IMR-90 (cell line): ENCODE data around the gene SAP30BP. TPM values are rescaled to one million over a fixed set of nuclear protein-coding genes. Genes with fewer than 3 reads are reported as not detected.
A peak's percentile ranks its signal among the peaks of the same experiment; 100 is the strongest.

Experiments used
- ATAC-seq: fragments of 200-7000 bp; cut with Tn5 transposase; 2 replicates; pipeline ENCODE4 v1.9.1; 2020; ENCODE audit warnings: low read depth, mild to moderate bottlenecking, moderate library complexity
- BruUV-seq: library from RNA; stranded (reverse); fragments of 400-500 nt; replicated peaks from 2 replicates; lab custom pipeline; 2021; lab: Mats Ljungman, UMichigan
- CTCF ChIA-PET: fragments of 300-600 bp; formaldehyde crosslinking; extraction: SDS; loops from one replicate; lab custom pipeline; 2021; ENCODE audit warnings: antibody characterized with exemption; lab: Yijun Ruan, JAX
- POLR2A ChIA-PET: fragments of 300-600 bp; sonication (Branson Sonifier 250); formaldehyde crosslinking; loops from one replicate; lab custom pipeline; 2022; ENCODE audit warnings: antibody characterized with exemption; ENCODE audit not compliant: unreplicated experiment; lab: Charles Lee
- DNase-seq: peaks from one replicate; pipeline ENCODE4 v3.0.0; 2013
- H2AFZ ChIP-seq: replicated peaks from 2 replicates; pipeline ENCODE3; 2013; ENCODE audit warnings: low read length, mild to moderate bottlenecking; ENCODE audit not compliant: poor library complexity
- H2AK5ac ChIP-seq: 2 replicates; pipeline ENCODE4 v1.6.1; 2013; ENCODE audit warnings: low read depth, low read length, inconsistent platforms
- H2AK9ac ChIP-seq: replicated peaks from 2 replicates; pipeline ENCODE3; 2013; ENCODE audit warnings: mild to moderate bottlenecking, low read depth, low read length, moderate library complexity; ENCODE audit not compliant: poor library complexity
- H2BK120ac ChIP-seq: 2 replicates; pipeline ENCODE4 v1.6.1; 2013; ENCODE audit warnings: low read depth, low read length, inconsistent platforms
- H2BK15ac ChIP-seq: 3 replicates; pipeline ENCODE4 v1.6.1; 2013; ENCODE audit warnings: low read depth, low read length, inconsistent platforms
- H2BK20ac ChIP-seq: 2 replicates; pipeline ENCODE4 v1.6.1; 2013; ENCODE audit warnings: low read depth, mild to moderate bottlenecking, inconsistent platforms, low read length, moderate library complexity
- H2BK5ac ChIP-seq: 2 replicates; pipeline ENCODE4 v1.6.1; 2013; ENCODE audit warnings: mild to moderate bottlenecking, low read depth, low read length, inconsistent platforms; ENCODE audit not compliant: poor library complexity, severe bottlenecking
- H3K14ac ChIP-seq: replicated peaks from 2 replicates; pipeline ENCODE4 v1.6.1; 2013; ENCODE audit warnings: low read depth, low read length, inconsistent platforms
- H3K18ac ChIP-seq: 2 replicates; pipeline ENCODE4 v1.6.1; 2013; ENCODE audit warnings: low read depth, low read length, control low read depth
- H3K23ac ChIP-seq: 2 replicates; pipeline ENCODE4 v1.6.1; 2013; ENCODE audit warnings: low read depth, low read length, inconsistent platforms
- H3K27ac ChIP-seq: 2 replicates; pipeline ENCODE4 v1.5.1; 2013; ENCODE audit warnings: mild to moderate bottlenecking, control low read depth, low read length; ENCODE audit not compliant: insufficient read depth
- H3K27me3 ChIP-seq: 2 replicates; pipeline ENCODE4 v1.6.1; 2013; ENCODE audit warnings: low read length; ENCODE audit not compliant: control insufficient read depth, insufficient read depth
- H3K36me3 ChIP-seq: 2 replicates; pipeline ENCODE4 v1.6.1; 2013; ENCODE audit warnings: low read length, mixed read lengths; ENCODE audit not compliant: control insufficient read depth, insufficient read depth
- H3K4ac ChIP-seq: 2 replicates; pipeline ENCODE4 v1.6.1; 2013; ENCODE audit warnings: low read depth, low read length, inconsistent platforms
- H3K4me1 ChIP-seq: 2 replicates; pipeline ENCODE4 v1.6.1; 2013; ENCODE audit warnings: low read length, mixed read lengths; ENCODE audit not compliant: control insufficient read depth, insufficient read depth
- H3K4me2 ChIP-seq: 2 replicates; pipeline ENCODE4 v1.6.1; 2013; ENCODE audit warnings: low read depth, mild to moderate bottlenecking, control low read depth, low read length, moderate library complexity
- H3K4me3 ChIP-seq: 2 replicates; pipeline ENCODE4 v1.5.1; 2013; ENCODE audit warnings: low read depth, mild to moderate bottlenecking, control low read depth, low read length, moderate library complexity; ENCODE audit not compliant: insufficient read depth
- H3K56ac ChIP-seq: 2 replicates; pipeline ENCODE4 v1.6.1; 2013; ENCODE audit warnings: low read length, inconsistent platforms; ENCODE audit not compliant: insufficient read depth; ENCODE audit errors: extremely low read depth
- H3K79me1 ChIP-seq, 2 experiments: 2 replicates each; pipeline ENCODE4 v1.6.1; 2013; ENCODE audit warnings: low read length in 2 of 2, inconsistent platforms in 1 of 2, low read depth in 1 of 2
- H3K9ac ChIP-seq: 2 replicates; pipeline ENCODE4 v1.6.1; 2013; ENCODE audit warnings: low read depth, low read length, control low read depth
- H3K9me1 ChIP-seq: 2 replicates; pipeline ENCODE4 v1.6.1; 2013; ENCODE audit warnings: low read length, inconsistent platforms; ENCODE audit not compliant: insufficient read depth
- H3K9me3 ChIP-seq: 2 replicates; pipeline ENCODE4 v1.6.1; 2013; ENCODE audit warnings: low read length; ENCODE audit not compliant: control insufficient read depth, insufficient read depth
- H4K20me1 ChIP-seq: 2 replicates; pipeline ENCODE4 v1.6.1; 2013; ENCODE audit warnings: low read length, inconsistent platforms; ENCODE audit not compliant: insufficient read depth
- H4K5ac ChIP-seq: 2 replicates; pipeline ENCODE4 v1.6.1; 2013; ENCODE audit warnings: mild to moderate bottlenecking, low read depth, low read length, control low read depth
- H4K8ac ChIP-seq, 2 experiments: 2 replicates each; pipeline ENCODE4 v1.6.1; 2013; ENCODE audit warnings: low read depth in 2 of 2, low read length in 2 of 2, control low read depth in 1 of 2, inconsistent platforms in 1 of 2
- H4K91ac ChIP-seq: 2 replicates; pipeline ENCODE4 v1.6.1; 2013; ENCODE audit warnings: low read depth, low read length, inconsistent platforms; ENCODE audit not compliant: insufficient read depth
- BHLHE40 ChIP-seq: fragments of 150-350 bp; IDR thresholded peaks from 2 replicates; pipeline ENCODE4 v1.6.1; 2016; ENCODE audit warnings: mild to moderate bottlenecking, low read depth, low read length
- CEBPB ChIP-seq: IDR thresholded peaks from 2 replicates; pipeline ENCODE4 v1.6.1; 2012; ENCODE audit warnings: low read depth, low read length, improper control_type of control experiment
- CHD1 ChIP-seq: IDR thresholded peaks from 2 replicates; pipeline ENCODE4 v1.6.1; 2012; ENCODE audit warnings: low read depth, low read length, improper control_type of control experiment
- FOS ChIP-seq: fragments of 150-350 bp; IDR thresholded peaks from 2 replicates; pipeline ENCODE4 v1.6.1; 2016; ENCODE audit warnings: low read depth, low read length
- MAFK ChIP-seq: IDR thresholded peaks from 2 replicates; pipeline ENCODE4 v1.6.1; 2012; ENCODE audit warnings: low read depth, low read length, improper control_type of control experiment
- MAZ ChIP-seq: IDR thresholded peaks from 2 replicates; pipeline ENCODE4 v1.6.1; 2012; ENCODE audit warnings: low read depth, mild to moderate bottlenecking, low read length, improper control_type of control experiment, moderate library complexity, borderline replicate concordance
- MXI1 ChIP-seq: IDR thresholded peaks from 2 replicates; pipeline ENCODE4 v1.6.1; 2012; ENCODE audit warnings: low read depth, mild to moderate bottlenecking, low read length, moderate library complexity, borderline replicate concordance
- NFE2L2 ChIP-seq: fragments of 150-350 bp; IDR thresholded peaks from 2 replicates; pipeline ENCODE4 v1.6.1; 2016; ENCODE audit warnings: low read depth, mild to moderate bottlenecking, low read length
- POLR2A ChIP-seq: IDR thresholded peaks from 2 replicates; pipeline ENCODE4 v1.6.1; 2012; ENCODE audit warnings: mild to moderate bottlenecking, low read depth, low read length
- RAD21 ChIP-seq: IDR thresholded peaks from 2 replicates; pipeline ENCODE4 v1.6.1; 2012; ENCODE audit warnings: low read length, improper control_type of control experiment
- RCOR1 ChIP-seq: IDR thresholded peaks from 2 replicates; pipeline ENCODE4 v1.6.1; 2012; ENCODE audit warnings: mild to moderate bottlenecking, low read length, improper control_type of control experiment; ENCODE audit not compliant: insufficient replicate concordance
- RFX5 ChIP-seq: IDR thresholded peaks from 2 replicates; pipeline ENCODE4 v1.8.0; 2012; ENCODE audit warnings: low read depth, mild to moderate bottlenecking, low read length, moderate library complexity
- SMC3 ChIP-seq: fragments of 150-350 bp; IDR thresholded peaks from 2 replicates; pipeline ENCODE4 v1.6.1; 2016; ENCODE audit warnings: low read depth, mild to moderate bottlenecking, antibody characterized with exemption, low read length, moderate library complexity
- WGBS, 2 experiments: methylation state at CpG; one replicate each; pipeline versions ENCODE4 v1.1.5 to v1.1.7; 2013; ENCODE audit warnings: missing lambda C conversion rate in 2 of 2; ENCODE audit not compliant: insufficient read length in 1 of 2; ENCODE audit errors: extremely low coverage in 2 of 2; 5-methylcytosine and 5-hydroxymethylcytosine counted together
- dilution Hi-C: fragments of 300-500 bp; cut with HindIII; formaldehyde crosslinking; loops from one replicate; pipeline ENCODE4 v1.14.3; 2018; ENCODE audit warnings: low sequenced_read_pairs; ENCODE audit not compliant: unreplicated experiment
- in situ Hi-C: fragments of 300-500 bp; cut with MboI; formaldehyde crosslinking; loops from 3 replicates; pipeline ENCODE4 v1.14.3; 2019; ENCODE audit warnings: low sequenced_read_pairs, inconsistent platforms, mixed read lengths
- intact Hi-C: fragments of 100-400 bp; cut with micrococcal nuclease; formaldehyde crosslinking; loops from 2 replicates; pipeline ENCODE4 v1.10.0; 2022
- polyA plus RNA-seq, 3 experiments: library from polyadenylated mRNA; depleted of rRNA; stranded (reverse); fragments of >200 nt; gene quantifications; 2 replicates each; pipeline ENCODE4 v1.2.3, GENCODE V29; 2012; ENCODE audit warnings: low replicate concordance in 1 of 3
- total RNA-seq: library from RNA; depleted of rRNA; stranded (reverse); fragments of >200 nt; gene quantifications from 2 replicates; pipeline ENCODE4 v1.2.3, GENCODE V29; 2012
- TF ChIP-seq, protein P1 (sequence below): conservative IDR thresholded peaks from 2 replicates; pipeline ENCODE4 v1.5.1; 2012; ENCODE audit warnings: mild to moderate bottlenecking, low read depth, low read length, improper control_type of control experiment
- TF ChIP-seq, protein P2 (sequence below): fragments of 150-350 bp; IDR thresholded peaks from 2 replicates; pipeline ENCODE4 v1.6.1; 2016; ENCODE audit warnings: low read depth, mild to moderate bottlenecking, low read length, moderate library complexity, borderline replicate concordance
- TF ChIP-seq, protein P3 (sequence below): fragments of 150-350 bp; IDR thresholded peaks from 2 replicates; pipeline ENCODE4 v1.6.1; 2017; ENCODE audit warnings: mild to moderate bottlenecking, antibody characterized with exemption, low read length, low read depth

Gene SAP30BP
- total and polyA plus RNA-seq, 2 of the 4 experiments (the other 2 are of a cell fraction), result 70.4 to 139 TPM

DNA sequence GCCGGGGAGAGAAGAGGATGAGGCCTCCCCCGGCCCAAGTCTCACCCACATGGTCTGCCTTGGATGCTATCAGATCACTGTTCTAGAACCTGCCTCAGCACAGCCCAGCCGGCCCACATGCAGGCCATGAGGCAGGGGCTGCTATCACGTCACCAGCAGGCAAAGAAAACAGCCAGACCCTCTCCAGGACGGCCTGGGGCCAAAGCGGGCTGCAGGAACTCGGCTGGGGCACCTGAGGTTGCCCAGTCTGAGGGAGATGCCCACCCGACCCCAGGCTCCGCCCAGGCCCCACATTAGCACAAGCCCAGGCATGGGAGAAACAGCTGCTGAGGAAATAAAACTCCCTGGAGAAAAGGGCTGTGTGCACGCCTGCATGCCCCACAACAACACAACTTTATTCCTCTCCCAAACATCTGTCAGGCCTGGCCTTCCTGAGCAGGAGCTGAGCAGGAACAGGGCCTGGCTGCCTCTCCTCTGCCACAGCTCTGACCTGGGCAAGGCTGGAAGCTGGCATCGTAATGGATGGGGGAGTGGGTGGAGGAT lies 40.6 kb upstream of the SAP30BP start:
- Histone ChIP-seq H2AK5ac (no peak overlapping the region), H2AK9ac (peak overlapping the region; percentile 3), H3K9me3 (no peaks in the 10 kb centered on the region), H2BK5ac (no peak overlapping the region), H3K14ac (no peak overlapping the region), H3K56ac (no peak overlapping the region), H3K9me1 (no peaks in the 10 kb centered on the region), H3K4ac (no peak overlapping the region), H3K27me3 (no peaks in the 10 kb centered on the region), H2AFZ (no peak overlapping the region), H4K20me1 (no peaks in the 10 kb centered on the region; the same call in 1 of the 2 replicates), H3K36me3 (peaks cover 8% of the 10 kb centered on the region; the same call in 1 of the 2 replicates), H3K4me2 (no peak overlapping the region), H3K27ac (no peak overlapping the region), H2BK20ac (no peak overlapping the region), H4K8ac (no peak overlapping the region), H3K79me1 (no peaks in the 10 kb centered on the region), H4K91ac (no peak overlapping the region), H3K23ac (no peak overlapping the region), H3K4me3 (no peak overlapping the region), H4K5ac (no peak overlapping the region), H2BK15ac (no peak overlapping the region), H3K18ac (no peak overlapping the region), H3K4me1 (peaks cover 5% of the 10 kb centered on the region; the same call in 1 of the 2 replicates), H3K9ac (no peak overlapping the region), H2BK120ac (no peak overlapping the region)
- no TSS peak for BruUV-seq
- TF ChIP-seq, protein P1, sequence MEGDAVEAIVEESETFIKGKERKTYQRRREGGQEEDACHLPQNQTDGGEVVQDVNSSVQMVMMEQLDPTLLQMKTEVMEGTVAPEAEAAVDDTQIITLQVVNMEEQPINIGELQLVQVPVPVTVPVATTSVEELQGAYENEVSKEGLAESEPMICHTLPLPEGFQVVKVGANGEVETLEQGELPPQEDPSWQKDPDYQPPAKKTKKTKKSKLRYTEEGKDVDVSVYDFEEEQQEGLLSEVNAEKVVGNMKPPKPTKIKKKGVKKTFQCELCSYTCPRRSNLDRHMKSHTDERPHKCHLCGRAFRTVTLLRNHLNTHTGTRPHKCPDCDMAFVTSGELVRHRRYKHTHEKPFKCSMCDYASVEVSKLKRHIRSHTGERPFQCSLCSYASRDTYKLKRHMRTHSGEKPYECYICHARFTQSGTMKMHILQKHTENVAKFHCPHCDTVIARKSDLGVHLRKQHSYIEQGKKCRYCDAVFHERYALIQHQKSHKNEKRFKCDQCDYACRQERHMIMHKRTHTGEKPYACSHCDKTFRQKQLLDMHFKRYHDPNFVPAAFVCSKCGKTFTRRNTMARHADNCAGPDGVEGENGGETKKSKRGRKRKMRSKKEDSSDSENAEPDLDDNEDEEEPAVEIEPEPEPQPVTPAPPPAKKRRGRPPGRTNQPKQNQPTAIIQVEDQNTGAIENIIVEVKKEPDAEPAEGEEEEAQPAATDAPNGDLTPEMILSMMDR, result no peak
- TF ChIP-seq BHLHE40, result no peak
- no peak for TF ChIP-seq POLR2A
- no peak for TF ChIP-seq RAD21
- TF ChIP-seq, protein P2, sequence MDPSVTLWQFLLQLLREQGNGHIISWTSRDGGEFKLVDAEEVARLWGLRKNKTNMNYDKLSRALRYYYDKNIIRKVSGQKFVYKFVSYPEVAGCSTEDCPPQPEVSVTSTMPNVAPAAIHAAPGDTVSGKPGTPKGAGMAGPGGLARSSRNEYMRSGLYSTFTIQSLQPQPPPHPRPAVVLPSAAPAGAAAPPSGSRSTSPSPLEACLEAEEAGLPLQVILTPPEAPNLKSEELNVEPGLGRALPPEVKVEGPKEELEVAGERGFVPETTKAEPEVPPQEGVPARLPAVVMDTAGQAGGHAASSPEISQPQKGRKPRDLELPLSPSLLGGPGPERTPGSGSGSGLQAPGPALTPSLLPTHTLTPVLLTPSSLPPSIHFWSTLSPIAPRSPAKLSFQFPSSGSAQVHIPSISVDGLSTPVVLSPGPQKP, result no peak
- TF ChIP-seq, protein P3, sequence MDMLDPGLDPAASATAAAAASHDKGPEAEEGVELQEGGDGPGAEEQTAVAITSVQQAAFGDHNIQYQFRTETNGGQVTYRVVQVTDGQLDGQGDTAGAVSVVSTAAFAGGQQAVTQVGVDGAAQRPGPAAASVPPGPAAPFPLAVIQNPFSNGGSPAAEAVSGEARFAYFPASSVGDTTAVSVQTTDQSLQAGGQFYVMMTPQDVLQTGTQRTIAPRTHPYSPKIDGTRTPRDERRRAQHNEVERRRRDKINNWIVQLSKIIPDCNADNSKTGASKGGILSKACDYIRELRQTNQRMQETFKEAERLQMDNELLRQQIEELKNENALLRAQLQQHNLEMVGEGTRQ, result no peak
- TF ChIP-seq NFE2L2, result no peak
- TF ChIP-seq MAFK, result no peak
- TF ChIP-seq MXI1, result no peak
- no peak for TF ChIP-seq CHD1
- TF ChIP-seq CEBPB, result no peak
- TF ChIP-seq SMC3, result no peak
- TF ChIP-seq RCOR1, result no peak
- no peak for TF ChIP-seq RFX5
- TF ChIP-seq FOS, result no peak
- TF ChIP-seq MAZ, result no peak
- WGBS, 2 experiments, result 68% methylated on average over 5 of the region's 11 CpGs; no CpG with 5 or more reads in 1 of the 2 experiments
- CTCF ChIA-PET, result no interaction called here
- intact Hi-C loops (no loop called here), in situ Hi-C loops (no loop called here), dilution Hi-C loops (no loop called here)
- ATAC-seq (no peak), DNase-seq (no peak)
- POLR2A ChIA-PET, result no interaction called here
